ENCODE data around the gene ZC3H11A.

Gene ZC3H11A

GRCh38 chr1:203797948-203798655 is 2.7 kb downstream of the ZC3H11A start:
- Histone ChIP-seq H3K36me3 (ENCODE audit: control insufficient read depth, insufficient read depth, low read length) (peaks cover 2% of the 10 kb centered on the region), H3K4ac (ENCODE audit: low read depth, low read length) (no peak overlapping the region), H2BK120ac (ENCODE audit: low read depth, low read length) (no peak overlapping the region), H2BK5ac (ENCODE audit: low read length) (no peak overlapping the region), H3K27ac (ENCODE audit: low read depth, low read length) (no peak overlapping the region), H3K79me1 (ENCODE audit: low read length) (peaks cover 27% of the 10 kb centered on the region), H2BK15ac (replicated peaks; ENCODE audit: low read depth) (no peak overlapping the region), H3K56ac (ENCODE audit: low read length) (no peak overlapping the region), H4K8ac (ENCODE audit: low read depth, low read length) (no peak overlapping the region), H2AK5ac (ENCODE audit: low read length) (no peak overlapping the region), H3K18ac (ENCODE audit: low read length) (no peak overlapping the region), H3K4me3 (ENCODE audit: low read length) (no peak overlapping the region), H3K9ac (ENCODE audit: low read length) (no peak overlapping the region), H3K23ac (ENCODE audit: low read length) (no peak overlapping the region), H3K4me2 (ENCODE audit: low read length) (no peak overlapping the region), H4K5ac (ENCODE audit: low read length) (no peak overlapping the region), H3K79me2 (ENCODE audit: control insufficient read depth, insufficient read depth, low read length) (peaks cover 45% of the 10 kb centered on the region), H3K4me1 (ENCODE audit: control insufficient read depth, low read depth, low read length) (peaks cover 7% of the 10 kb centered on the region), H3K27me3 (ENCODE audit: insufficient read depth, low read length, poor library complexity) (no peaks in the 10 kb centered on the region)
- DNase-seq, result peak; percentile 60
- no CpG with 5 or more reads among the region's 6 CpGs for WGBS (ENCODE audit: extremely low coverage, insufficient coverage, low lambda C conversion rate)

GRCh38 chr1:203799157-203799556 is 3.7 kb downstream of the ZC3H11A start:
- DNase-seq, result no peak
- Histone ChIP-seq H3K4me1 (ENCODE audit: control insufficient read depth, low read depth, low read length) (peaks cover 7% of the 10 kb centered on the region), H3K56ac (ENCODE audit: low read length) (no peak overlapping the region), H3K4me2 (ENCODE audit: low read length) (no peak overlapping the region), H3K4me3 (ENCODE audit: low read length) (no peak overlapping the region), H2BK15ac (replicated peaks; ENCODE audit: low read depth) (no peak overlapping the region), H3K9ac (ENCODE audit: low read length) (no peak overlapping the region), H3K79me1 (ENCODE audit: low read length) (peaks cover 30% of the 10 kb centered on the region), H2BK120ac (ENCODE audit: low read depth, low read length) (no peak overlapping the region), H4K8ac (ENCODE audit: low read depth, low read length) (no peak overlapping the region), H3K79me2 (ENCODE audit: control insufficient read depth, insufficient read depth, low read length) (peaks cover 49% of the 10 kb centered on the region), H2BK5ac (ENCODE audit: low read length) (no peak overlapping the region), H3K4ac (ENCODE audit: low read depth, low read length) (no peak overlapping the region), H3K23ac (ENCODE audit: low read length) (no peak overlapping the region), H3K27ac (ENCODE audit: low read depth, low read length) (no peak overlapping the region), H4K5ac (ENCODE audit: low read length) (no peak overlapping the region), H3K27me3 (ENCODE audit: insufficient read depth, low read length, poor library complexity) (no peaks in the 10 kb centered on the region), H2AK5ac (ENCODE audit: low read length) (no peak overlapping the region), H3K18ac (ENCODE audit: low read length) (no peak overlapping the region), H3K36me3 (ENCODE audit: control insufficient read depth, insufficient read depth, low read length) (peaks cover 2% of the 10 kb centered on the region)
- WGBS (ENCODE audit: extremely low coverage, insufficient coverage, low lambda C conversion rate), result no CpG with 5 or more reads among the region's 4 CpGs

DNA sequence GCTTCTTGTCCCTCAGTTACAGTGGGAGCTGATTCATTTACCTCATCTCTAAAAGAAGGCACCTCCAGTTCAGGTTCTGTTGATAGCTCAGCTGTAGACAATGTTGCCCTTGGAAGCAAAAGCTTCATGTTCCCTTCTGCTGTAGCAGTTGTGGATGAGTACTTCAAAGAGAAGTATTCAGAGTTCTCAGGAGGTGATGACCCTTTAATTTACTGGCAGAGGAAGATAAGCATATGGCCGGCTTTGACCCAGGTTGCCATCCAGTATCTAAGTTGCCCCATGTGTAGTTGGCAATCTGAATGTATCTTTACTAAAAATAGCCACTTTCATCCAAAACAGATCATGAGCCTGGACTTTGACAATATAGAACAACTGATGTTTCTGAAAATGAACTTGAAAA is 4.5 kb downstream of the ZC3H11A start:
- Histone ChIP-seq H3K18ac (ENCODE audit: low read length) (no peak overlapping the region), H3K27ac (ENCODE audit: low read depth, low read length) (no peak overlapping the region), H3K56ac (ENCODE audit: low read length) (no peak overlapping the region), H3K23ac (ENCODE audit: low read length) (no peak overlapping the region), H4K5ac (ENCODE audit: low read length) (no peak overlapping the region), H2BK15ac (replicated peaks; ENCODE audit: low read depth) (no peak overlapping the region), H3K4me2 (ENCODE audit: low read length) (no peak overlapping the region), H3K79me2 (ENCODE audit: control insufficient read depth, insufficient read depth, low read length) (peaks cover 49% of the 10 kb centered on the region), H3K4me3 (ENCODE audit: low read length) (no peak overlapping the region), H3K36me3 (ENCODE audit: control insufficient read depth, insufficient read depth, low read length) (peaks cover 2% of the 10 kb centered on the region), H2BK120ac (ENCODE audit: low read depth, low read length) (no peak overlapping the region), H3K79me1 (ENCODE audit: low read length) (peaks cover 30% of the 10 kb centered on the region), H3K4me1 (ENCODE audit: control insufficient read depth, low read depth, low read length) (peaks cover 7% of the 10 kb centered on the region), H3K9ac (ENCODE audit: low read length) (no peak overlapping the region), H3K27me3 (ENCODE audit: insufficient read depth, low read length, poor library complexity) (no peaks in the 10 kb centered on the region), H2BK5ac (ENCODE audit: low read length) (no peak overlapping the region), H4K8ac (ENCODE audit: low read depth, low read length) (no peak overlapping the region), H3K4ac (ENCODE audit: low read depth, low read length) (no peak overlapping the region), H2AK5ac (ENCODE audit: low read length) (no peak overlapping the region)
- no CpG with 5 or more reads among the region's 1 CpG for WGBS (ENCODE audit: extremely low coverage, insufficient coverage, low lambda C conversion rate)
- no peak for DNase-seq

GRCh38 chr1:203805689-203806088 is 10.3 kb downstream of the ZC3H11A start:
- no peaks in the 10 kb centered on the region for H3K27me3 ChIP-seq (ENCODE audit: insufficient read depth, low read length, poor library complexity)
- H2BK15ac ChIP-seq (replicated peaks; ENCODE audit: low read depth), result no peak overlapping the region
- H3K23ac ChIP-seq (ENCODE audit: low read length), result no peak overlapping the region
- H4K5ac ChIP-seq (ENCODE audit: low read length), result no peak overlapping the region
- peaks cover 7% of the 10 kb centered on the region for H3K79me1 ChIP-seq (ENCODE audit: low read length)
- no peaks in the 10 kb centered on the region for H3K4me1 ChIP-seq (ENCODE audit: control insufficient read depth, low read depth, low read length)
- H3K9ac ChIP-seq (ENCODE audit: low read length), result no peak overlapping the region
- H3K4me2 ChIP-seq (ENCODE audit: low read length), result no peak overlapping the region
- H4K8ac ChIP-seq (ENCODE audit: low read depth, low read length), result no peak overlapping the region
- no peak overlapping the region for H2BK120ac ChIP-seq (ENCODE audit: low read depth, low read length)
- H3K79me2 ChIP-seq (ENCODE audit: control insufficient read depth, insufficient read depth, low read length), result peaks cover 11% of the 10 kb centered on the region
- H2BK5ac ChIP-seq (ENCODE audit: low read length), result no peak overlapping the region
- H2AK5ac ChIP-seq (ENCODE audit: low read length), result no peak overlapping the region
- H3K18ac ChIP-seq (ENCODE audit: low read length), result no peak overlapping the region
- WGBS (ENCODE audit: extremely low coverage, insufficient coverage, low lambda C conversion rate), result no CpG with 5 or more reads among the region's 7 CpGs
- H3K56ac ChIP-seq (ENCODE audit: low read length), result no peak overlapping the region
- H3K27ac ChIP-seq (ENCODE audit: low read depth, low read length), result no peak overlapping the region
- H3K36me3 ChIP-seq (ENCODE audit: control insufficient read depth, insufficient read depth, low read length), result no peaks in the 10 kb centered on the region
- no peak overlapping the region for H3K4ac ChIP-seq (ENCODE audit: low read depth, low read length)
- DNase-seq, result no peak
- no peak overlapping the region for H3K4me3 ChIP-seq (ENCODE audit: low read length)

DNA sequence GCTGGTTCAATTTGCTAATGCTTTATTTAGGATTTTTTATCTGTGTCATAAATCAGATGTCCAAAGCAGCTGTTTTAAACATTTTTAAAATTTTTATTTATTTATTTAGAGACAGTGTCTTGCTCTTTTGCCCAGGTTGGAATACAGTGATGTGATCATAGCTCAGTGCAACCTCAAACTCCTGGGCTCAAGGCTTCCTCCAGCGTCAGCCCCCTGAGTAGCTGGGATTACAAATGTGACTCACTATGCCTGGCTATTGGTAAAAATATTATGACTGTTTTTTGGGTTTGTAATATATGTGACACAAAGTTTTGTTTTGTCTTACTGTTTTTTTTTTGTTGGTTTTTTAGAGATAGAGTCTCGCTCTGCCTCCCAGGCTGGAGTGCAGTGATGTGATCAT is 11.8 kb downstream of the ZC3H11A start:
- Histone ChIP-seq H2BK15ac (replicated peaks; ENCODE audit: low read depth) (no peak overlapping the region), H3K27ac (ENCODE audit: low read depth, low read length) (no peak overlapping the region), H2AK5ac (ENCODE audit: low read length) (no peak overlapping the region), H3K79me2 (ENCODE audit: control insufficient read depth, insufficient read depth, low read length) (peaks cover 8% of the 10 kb centered on the region), H3K36me3 (ENCODE audit: control insufficient read depth, insufficient read depth, low read length) (no peaks in the 10 kb centered on the region), H3K23ac (ENCODE audit: low read length) (no peak overlapping the region), H3K4me2 (ENCODE audit: low read length) (no peak overlapping the region), H3K79me1 (ENCODE audit: low read length) (peaks cover 4% of the 10 kb centered on the region), H2BK120ac (ENCODE audit: low read depth, low read length) (no peak overlapping the region), H3K4me1 (ENCODE audit: control insufficient read depth, low read depth, low read length) (no peaks in the 10 kb centered on the region), H2BK5ac (ENCODE audit: low read length) (no peak overlapping the region), H4K8ac (ENCODE audit: low read depth, low read length) (no peak overlapping the region), H3K4me3 (ENCODE audit: low read length) (no peak overlapping the region), H3K4ac (ENCODE audit: low read depth, low read length) (no peak overlapping the region), H3K56ac (ENCODE audit: low read length) (no peak overlapping the region), H3K18ac (ENCODE audit: low read length) (no peak overlapping the region), H3K27me3 (ENCODE audit: insufficient read depth, low read length, poor library complexity) (no peaks in the 10 kb centered on the region), H4K5ac (ENCODE audit: low read length) (no peak overlapping the region), H3K9ac (ENCODE audit: low read length) (no peak overlapping the region)
- WGBS (ENCODE audit: extremely low coverage, insufficient coverage, low lambda C conversion rate), result no CpG with 5 or more reads among the region's 2 CpGs
- no peak for DNase-seq
